IPS DF 4.7 (cell line): ENCODE measurements around the gene ZNF217.
"Not testable (repeated sequence)": the region's sequence is repeated elsewhere in the genome, so short reads cannot be mapped to it uniquely, and the experiment has no call there.

ENCODE experiments used
- DNase-seq: peaks from one replicate; pipeline ENCODE4 v3.0.0-alpha.2; 2013; ENCODE audit warnings: low spot score; ENCODE audit errors: extremely low read depth

The ZNF217 gene

DNA sequence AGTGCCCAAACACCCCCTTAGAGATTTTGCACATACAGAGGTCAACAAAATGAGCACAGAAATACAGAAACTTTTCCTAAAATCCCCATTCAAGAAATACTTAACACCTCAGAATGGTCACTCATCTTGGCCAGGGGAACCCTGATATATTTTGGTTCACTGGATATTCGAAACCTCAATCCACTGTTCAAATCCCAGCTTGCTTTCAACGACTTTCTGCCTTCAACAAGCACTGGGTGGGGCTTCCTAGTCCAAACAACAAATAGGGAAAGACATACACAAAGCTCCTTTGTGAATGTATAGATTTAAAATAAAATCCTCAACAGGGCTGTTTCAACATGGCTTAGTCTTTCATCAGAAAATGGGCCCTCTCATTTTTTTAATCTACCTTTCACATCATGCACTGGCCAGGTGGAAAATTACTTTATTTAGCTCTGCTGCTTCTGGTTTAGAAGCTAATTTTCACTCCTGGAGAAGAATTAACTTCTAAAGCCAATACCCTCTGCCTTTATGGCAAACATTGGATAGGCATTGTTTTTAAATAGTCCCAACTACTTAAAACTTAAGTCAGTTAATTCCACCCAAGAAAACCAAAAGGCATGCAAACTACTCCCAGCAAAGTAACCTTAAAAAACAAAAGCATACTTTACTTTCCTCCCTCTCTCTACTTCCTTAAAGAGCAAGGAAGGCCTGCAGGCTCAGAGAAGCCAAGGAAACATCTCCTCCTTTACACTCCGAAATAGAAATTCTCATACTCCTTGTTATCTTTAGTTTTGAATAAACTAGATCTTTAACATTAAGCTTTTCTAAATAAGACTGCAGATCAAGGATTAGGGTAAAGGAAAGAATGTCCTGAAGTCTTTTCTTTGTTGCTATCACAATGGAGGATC, 9.7 kb downstream of the ZNF217 start:
- not testable (repeated sequence) for DNase-seq

DNA sequence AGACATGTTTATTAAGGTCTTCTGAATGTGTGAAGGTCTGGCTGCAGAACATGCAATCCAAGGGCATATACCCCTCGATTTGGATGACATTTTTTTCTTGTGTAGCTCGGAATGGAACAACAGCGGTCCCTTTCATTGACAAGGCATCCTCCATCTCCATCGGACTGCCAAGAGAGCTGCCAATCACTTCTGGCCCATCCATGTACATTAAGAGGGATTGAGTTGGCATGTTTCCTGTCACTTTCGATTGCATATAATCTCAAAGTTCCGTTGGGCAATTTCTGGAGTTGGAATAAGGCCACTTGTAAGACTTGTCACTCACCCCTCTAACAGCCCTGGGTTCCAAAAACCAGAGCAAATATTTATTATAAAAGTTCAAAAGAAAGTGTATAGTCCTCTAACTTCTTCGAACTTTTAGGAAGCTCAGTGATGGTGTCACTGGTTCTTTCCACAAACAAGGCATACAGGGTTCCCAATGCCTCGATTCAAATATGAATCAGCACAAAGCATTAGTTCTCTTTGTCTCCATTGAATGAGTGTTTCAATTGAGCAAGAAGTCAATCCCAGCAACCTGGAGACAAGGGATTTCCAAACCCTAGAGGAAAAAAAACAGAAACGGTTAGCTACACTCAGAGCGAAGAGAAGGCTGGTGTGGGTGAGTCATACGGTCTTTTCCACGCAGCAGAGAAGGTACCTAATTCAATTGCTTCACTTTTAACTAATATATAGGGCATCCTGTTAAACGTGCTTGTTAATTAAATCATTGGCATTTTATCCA, 10.9 kb downstream of the ZNF217 start:
- DNase-seq, result no peak

DNA sequence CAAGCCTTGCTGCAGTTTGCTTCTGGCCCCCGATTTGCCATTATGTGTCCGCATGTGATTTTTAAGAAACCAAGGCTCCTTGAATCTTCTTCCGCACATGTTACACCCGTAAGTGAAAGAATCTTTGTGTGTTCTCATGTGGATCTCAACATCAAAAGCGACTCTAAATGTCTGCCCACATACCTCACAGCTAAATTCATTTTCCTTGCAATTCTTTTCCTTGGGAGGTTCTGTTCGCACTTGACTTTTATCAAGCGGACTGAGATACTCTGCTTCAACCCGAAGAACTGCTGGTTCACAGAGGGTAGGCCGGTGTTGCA, 11.4 kb downstream of the ZNF217 start:
- DNase-seq, result no peak

DNA sequence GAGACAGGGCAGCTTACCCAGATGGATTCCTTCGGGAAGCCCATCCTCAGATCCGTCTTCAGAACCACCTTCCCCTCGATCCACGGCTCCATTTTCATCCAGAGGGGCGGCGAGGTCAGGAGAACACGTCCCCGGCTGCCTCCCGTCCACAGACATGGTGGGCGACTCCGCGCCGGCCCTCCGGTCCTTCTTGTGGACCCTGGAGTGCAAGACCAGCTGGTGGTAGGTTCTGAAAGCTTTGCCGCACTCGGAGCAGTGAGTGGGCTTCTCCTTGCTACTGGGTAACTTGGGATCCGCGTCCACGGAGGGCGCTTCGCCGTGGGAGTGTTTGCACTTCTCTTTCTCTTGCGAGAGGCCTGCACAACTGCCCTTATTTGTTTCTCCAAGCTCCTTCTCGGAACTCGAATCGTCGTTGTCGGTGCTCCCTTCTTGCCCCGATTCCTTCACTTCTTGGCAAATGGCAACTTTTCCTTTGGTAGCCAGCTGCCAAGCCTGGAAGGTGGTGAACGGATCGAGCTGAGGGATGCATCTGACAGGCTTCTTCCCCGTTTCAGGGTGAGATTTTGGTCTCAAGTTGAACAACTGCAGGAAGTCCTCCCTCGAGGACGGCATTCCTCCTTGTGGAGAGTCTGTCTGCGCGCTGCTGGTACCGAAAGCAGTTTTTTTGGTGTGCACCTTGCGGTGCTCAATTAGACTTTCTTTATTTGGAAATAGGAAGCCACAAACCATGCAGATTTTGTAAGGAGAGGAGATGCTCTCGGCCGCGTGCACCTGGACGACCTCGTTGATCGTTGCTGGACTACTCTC, 12.0 kb downstream of the ZNF217 start:
- no peak for DNase-seq

DNA sequence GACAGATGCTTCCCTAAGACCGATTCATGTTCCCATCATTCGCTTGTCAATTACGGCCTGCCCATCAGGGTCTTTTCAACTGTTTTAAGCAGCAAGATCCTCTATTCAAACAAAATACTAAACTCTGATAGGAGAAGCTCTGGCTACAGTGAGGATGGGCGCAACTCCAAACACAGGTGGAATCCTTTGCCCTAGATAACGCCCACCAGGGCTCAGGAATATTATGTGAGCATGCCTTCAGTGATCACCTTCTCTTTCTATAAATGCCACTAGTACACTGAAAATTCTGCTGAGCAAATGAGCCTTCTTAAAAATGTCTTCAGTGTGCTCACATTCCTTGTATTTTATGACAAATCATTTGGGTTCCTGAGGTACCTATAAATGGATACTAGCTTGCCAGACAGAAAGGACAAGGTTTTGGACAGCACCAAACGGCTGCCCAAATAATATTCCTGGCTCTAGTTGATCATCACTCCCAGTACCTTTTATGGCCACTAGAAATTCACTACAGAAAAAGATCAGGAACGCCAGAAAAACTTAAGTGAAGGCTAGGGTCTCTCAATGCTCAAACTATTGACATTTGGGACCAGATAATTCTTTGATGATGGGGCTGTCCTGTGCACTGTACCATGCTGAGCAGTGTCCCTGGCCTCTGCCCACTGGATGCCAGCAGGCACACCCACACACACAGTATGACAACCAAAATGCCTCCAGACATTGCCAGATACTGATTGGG, 13.1 kb downstream of the ZNF217 start:
- no peak for DNase-seq

DNA sequence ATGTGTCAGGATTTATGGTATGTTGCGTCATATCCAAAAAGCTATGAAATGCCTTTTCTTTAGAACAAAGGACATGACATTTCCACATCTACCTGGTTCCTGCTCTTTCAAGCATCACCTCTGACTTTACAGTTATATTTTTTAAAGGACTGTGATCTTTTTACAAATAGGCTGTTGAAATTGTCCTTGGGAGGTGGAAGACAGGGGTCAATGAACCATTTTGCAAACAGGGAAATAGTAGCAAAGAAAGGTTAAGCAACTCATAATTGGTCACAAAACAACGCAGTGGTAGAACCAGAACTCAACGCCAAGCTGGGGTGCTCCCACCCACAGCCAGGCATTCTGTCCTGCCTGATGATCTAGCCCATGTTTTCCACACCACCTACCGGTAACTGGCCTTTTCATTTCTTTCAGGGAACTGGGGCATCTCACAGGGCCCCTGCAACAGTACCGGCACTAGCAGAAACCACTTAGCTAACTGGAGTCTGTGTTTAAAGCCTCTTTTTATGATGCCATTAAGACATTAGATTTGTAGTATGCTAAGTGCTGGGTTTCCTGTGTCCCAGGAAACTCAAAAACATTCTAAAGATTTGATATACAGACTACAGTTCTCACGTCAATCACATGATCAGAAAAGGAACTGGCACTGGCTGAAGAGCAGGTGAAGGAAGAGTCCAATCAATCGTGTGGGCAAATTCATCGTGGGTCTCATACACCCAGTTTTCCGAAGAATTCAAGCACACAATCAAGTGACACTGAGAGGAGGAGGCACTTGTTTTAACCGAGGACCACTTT, 13.9 kb downstream of the ZNF217 start:
- DNase-seq, result no peak

DNA sequence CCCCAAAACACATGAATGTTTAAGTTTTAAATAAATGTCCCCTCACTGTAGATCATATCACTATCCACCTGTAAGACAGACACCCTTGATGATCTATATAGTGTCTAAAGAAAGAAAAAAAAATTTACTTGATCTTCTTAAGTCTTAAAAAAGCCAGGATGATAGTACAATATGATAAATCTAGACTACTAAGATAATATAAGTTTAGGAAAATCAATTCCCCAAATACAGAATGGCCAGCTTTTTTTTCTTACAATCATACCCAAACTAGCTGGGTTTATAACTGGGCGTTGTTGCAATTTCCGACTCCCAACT, 14.4 kb downstream of the ZNF217 start:
- no peak for DNase-seq

DNA sequence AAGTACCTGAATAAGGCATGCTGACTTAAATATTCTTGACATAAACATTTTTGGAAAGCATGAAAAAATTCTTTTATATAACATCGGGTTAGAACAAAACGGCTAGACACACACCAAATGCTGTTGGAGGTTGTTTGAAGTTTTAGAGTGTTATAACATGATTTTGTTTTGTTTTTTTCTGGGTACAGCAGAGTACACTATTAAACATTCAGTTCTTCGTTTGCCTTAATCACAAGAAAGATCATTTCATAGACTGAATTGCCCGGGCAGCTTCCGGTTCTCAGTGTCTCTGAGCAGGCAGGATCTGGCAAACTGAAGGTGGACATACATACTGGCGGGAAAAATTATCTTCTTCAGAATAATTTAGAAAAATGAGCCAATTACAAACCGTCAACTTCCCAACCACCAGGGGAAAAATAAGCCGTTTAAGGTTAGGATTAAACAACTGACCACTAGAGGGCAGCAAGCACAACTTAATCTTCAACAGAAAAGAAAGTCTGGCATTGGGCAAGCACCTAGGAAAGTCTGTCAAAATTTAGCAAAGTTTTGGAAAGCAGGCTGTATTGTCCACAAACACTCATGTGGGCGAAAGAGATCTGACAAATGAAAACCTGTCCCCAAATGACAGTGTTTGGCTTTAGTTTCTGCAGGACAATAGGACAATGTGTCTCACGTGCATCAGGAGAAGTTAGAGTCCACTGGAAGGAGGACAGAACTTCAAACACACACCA, 15.0 kb downstream of the ZNF217 start:
- peak; percentile 74 for DNase-seq

DNA sequence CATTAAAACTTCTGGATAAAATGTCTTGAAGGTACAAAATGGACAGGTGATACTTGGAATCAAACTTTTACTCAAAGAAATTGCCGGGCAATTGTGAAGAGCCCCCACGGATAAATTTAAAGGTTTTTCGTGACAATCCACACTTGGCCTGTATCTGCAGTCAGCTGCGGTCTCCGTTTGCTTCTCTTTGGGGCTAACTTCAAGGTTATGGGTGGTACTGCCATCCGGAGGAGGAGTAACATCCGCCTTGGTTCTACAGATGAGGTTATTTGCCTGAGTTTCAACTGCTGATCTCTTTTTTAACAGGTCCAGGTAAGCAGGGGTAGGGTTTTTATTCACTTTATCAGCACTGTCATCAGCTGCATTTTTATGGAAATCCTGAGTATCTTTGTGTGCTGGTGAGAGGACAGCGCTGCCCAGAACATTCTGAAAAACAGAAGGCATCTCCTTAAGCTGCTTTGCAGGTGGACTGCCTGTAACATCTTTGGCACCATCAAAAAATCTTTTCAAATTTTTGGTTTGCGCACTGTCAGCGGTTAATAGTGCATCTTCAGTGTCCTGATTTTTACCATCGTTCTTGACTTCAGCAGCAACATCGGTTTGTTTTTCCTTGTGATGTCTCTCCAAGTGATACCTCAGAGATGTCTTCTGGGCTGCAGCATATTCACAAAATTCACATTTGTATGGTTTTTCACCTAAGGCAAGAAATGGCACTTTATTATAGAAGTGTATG, 16.9 kb downstream of the ZNF217 start:
- DNase-seq, result no peak

DNA sequence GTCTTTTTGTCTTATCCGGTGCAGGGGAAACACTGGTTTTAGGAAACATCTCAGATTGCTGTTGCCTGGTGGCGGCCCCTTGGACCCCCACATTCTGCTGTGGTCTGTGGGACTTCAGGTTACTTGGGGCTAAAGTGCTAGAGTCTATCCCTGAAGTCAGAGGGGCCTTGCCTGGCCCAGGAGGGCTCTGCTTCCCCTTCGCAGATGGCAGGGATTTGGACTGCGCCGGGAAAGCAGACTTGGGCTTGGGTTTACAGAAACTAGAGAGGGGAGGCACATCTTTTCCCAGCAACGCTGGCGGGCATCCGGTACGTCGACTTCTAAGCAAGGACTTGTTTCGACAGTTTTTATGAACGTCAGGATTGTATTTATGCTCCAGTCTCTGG, 17.5 kb downstream of the ZNF217 start:
- no peak for DNase-seq

DNA sequence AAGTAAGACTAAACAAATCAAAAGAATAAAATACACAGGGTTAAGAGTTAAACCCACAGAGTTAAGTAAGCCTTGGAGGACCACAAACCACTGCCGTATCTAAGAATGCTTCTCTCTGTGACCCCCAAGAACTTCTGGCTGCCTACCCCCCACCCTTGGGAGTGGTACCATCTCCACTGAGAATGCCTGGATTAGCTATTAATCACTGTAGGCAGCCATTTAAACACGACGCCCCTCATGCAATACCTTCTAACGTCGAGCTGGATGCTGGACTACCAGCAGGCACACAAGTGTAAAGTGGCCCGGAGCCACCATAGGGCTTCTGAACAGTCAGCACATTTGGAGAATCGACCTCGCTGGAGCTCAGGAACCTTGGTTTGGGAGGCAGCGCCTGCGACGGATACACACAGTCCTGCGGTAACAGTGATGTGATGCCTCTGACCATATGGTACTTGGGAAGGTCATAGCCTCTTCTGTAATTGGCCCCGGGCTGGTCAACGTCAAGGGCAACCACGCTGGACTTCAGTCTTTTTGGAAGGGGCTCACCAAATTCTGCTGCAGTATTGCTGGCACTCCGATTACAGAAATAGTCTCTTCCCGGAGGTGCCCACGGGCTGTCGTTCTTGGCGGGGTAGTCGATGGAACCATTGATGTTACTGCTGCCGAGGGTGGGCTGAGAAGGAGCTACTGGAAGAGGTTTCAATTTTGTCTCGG, 18.0 kb downstream of the ZNF217 start:
- no peak for DNase-seq

DNA sequence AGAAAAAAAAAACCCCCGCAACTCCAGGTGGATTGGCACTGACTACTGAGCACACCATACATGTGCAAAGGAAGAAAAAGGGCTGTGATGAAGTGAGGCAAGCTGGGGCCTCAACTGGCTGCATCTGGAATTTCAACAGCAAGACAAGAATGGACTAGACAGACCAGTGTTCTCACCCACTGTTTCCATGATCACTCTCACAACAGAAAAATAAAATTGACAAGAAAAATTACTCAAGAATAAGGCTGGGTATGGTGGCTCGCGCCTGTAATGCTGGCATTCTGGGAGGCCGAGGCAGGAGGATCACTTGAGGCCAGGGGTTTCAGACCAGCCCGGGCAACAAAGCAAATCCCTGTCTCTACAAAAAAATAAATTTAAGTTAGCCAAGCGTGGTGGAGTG, 18.8 kb downstream of the ZNF217 start:
- no peak for DNase-seq

DNA sequence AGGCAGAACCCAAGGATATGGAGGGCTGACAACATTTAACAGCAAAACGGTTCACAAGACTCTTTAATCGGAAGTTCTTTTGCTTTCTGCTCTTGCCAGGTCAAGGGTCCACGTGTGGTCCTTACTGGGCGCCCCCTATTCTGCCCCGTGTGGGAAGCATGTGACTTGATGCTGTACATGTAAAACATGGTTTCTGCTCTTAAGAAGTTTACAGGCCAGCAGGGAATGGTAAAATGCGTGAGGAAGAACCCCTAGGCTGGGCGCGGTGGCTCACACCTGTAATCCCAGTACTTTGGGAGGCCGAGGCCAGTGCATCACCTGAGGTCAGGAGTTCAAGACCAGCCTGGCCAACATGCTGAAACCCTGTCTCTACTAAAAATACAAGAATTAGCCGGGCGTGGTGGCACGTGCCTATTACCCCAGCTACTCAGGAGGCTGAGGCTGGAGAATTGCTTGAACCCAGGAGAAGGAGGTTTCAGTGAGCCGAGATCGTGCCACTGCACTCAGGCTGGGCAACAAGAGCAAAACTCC, 19.3 kb downstream of the ZNF217 start:
- no peak for DNase-seq

DNA sequence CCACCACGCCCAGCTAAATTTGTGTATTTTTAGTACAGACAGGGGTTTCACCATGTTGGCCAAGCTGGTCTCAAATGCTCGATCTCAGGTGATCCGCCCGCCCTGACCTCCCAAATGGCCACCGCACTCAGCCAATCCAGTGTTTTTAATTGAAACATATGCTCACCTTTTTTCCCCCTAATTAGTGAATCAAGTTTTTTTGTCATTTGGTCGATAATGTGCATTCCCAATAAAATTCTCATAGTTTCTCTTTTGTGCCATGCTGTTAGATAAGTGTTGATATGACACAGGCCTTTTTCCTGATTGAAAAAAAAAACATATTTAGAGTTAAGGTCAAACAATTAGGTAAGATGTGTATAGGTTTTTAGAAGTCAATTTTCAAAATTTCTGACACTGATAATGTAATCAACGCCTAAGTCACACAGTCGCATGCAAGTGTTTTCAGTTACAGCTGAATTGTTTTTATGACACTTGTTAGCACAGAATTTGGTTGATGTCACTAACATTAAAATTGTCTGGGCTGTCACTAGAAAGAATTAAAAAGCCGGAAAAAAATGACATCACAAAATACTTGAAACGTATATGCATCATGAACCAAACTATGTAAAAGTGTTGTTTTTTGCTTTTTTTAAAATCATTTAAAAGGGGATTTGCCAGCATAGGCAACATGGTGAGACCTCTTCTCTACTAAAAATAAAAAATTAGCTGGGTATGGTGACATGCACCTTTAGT, 21.9 kb downstream of the ZNF217 start:
- DNase-seq, result no peak

DNA sequence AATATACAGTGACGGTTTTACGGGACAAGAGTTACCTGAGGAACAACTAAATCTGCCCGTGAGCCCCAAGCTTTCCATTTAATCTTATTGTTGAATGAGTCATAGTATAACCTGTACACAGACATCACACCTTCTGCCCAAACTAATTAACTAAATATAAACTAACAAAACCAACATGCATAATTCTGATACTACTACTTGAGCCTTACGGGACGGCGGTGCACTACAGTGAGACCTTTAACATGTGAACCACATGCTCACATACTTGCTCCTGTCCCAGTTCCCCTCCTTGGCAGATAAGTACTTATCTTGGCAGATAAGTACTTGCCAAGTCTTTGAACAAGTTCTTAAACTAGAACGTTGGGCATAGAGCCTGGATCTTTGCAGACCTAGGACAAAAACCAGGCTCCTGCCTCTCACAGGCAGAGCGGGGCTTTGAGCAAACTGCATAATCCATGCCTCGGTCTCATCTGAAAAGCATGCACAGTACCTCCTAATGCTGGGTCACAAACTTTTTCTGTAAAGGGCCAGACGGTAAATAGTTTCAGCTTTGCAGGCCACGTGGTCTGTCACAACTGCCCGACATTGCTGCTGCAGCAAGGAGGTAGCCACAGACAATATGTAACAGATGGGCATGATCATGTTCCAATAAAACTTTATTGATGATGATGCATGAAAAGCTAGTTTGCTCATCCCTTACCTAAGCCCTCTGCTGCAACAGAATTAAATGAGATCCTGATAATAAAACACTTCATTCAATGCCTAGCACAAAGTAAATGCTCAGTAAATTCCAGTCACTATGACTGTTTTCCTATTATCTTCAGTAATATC, 23.0 kb downstream of the ZNF217 start:
- DNase-seq, result no peak

DNA sequence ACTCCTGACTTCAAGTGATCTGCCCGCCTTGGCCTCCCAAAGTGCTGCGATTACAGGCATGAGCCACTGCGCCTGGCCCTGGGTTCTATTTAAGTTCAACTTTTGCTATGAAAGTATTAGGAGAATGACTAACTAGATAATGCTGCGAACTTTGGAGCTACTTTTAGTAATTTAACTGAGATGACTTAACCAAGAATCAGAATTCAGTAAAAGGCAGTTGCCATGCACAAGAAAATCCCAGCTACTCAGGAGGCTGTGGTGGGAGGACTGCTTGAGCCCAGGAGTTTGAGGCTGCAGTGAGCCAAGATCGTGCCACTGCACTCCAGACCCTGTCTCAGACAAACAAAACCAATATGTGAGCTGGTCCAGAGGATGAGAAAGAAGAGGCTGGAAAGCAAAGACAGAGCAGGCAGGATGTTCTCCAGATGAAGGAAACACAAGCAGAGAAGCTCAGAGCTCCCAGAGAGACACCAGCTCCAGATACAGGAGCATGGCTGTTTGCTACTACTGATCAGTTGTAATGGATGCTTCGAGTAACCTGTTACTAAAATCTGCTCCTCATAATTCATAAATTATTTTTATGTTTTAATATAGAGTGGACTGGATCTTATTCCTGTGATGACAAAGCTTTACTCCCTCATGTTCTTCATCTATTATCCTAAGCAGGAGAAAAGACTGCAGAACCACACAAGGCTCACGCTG, 23.9 kb downstream of the ZNF217 start:
- no peak for DNase-seq
